Activated CD8-positive, alpha-beta memory T cell treated with anti-CD3 and anti-CD28 coated beads, Interleukin-2, amount 10 ng/mL, durations not matched to agents 7 days and 5 days (primary cell): ENCODE results near the gene ABCC1. TPM values are rescaled to one million over a fixed set of nuclear protein-coding genes. Genes with fewer than 3 reads are reported as not detected.

ENCODE experiments used
- ATAC-seq: fragments of 150-1000 bp; cut with Tn5 transposase; one replicate; pipeline ENCODE4 v1.10.0; 2021; ENCODE audit warnings: moderate library complexity
- CTCF ChIA-PET: fragments of 350-600 bp; sonication (Branson Sonifier 250); formaldehyde crosslinking; loops from one replicate; lab custom pipeline; 2021; ENCODE audit warnings: antibody characterized with exemption; lab: Charles Lee
- DNase-seq: peaks from one replicate; pipeline ENCODE4 v3.0.0-alpha.2; 2020
- H3K27ac Mint-ChIP-seq: one replicate; pipeline ENCODE4 v1.8.0; 2021; ENCODE audit warnings: mild to moderate bottlenecking, mixed read lengths
- H3K27me3 Mint-ChIP-seq: one replicate; pipeline ENCODE4 v1.8.0; 2021; ENCODE audit warnings: mixed read lengths
- H3K36me3 Mint-ChIP-seq: one replicate; pipeline ENCODE4 v1.8.0; 2021; ENCODE audit warnings: mild to moderate bottlenecking, mixed read lengths
- H3K4me1 Mint-ChIP-seq: one replicate; pipeline ENCODE4 v1.8.0; 2021; ENCODE audit warnings: mixed read lengths
- H3K4me3 Mint-ChIP-seq: one replicate; pipeline ENCODE4 v1.8.0; 2021; ENCODE audit warnings: mild to moderate bottlenecking, moderate library complexity, mixed read lengths
- H3K9me3 Mint-ChIP-seq: one replicate; pipeline ENCODE4 v1.8.0; 2022; ENCODE audit warnings: low read depth, mixed read lengths
- total RNA-seq, 2 experiments: library from RNA; stranded (reverse); gene quantifications; one replicate each; pipeline ENCODE4 v1.2.3, GENCODE V29; 2021

Gene ABCC1
- total RNA-seq, 2 experiments from 2014 or later, result 54.9 to 76.8 TPM

- Mint-ChIP-seq H3K4me3 (no peak overlapping the region), H3K9me3 (no peaks in the 10 kb centered on the region), H3K27ac (no peak overlapping the region), H3K27me3 (no peaks in the 10 kb centered on the region), H3K36me3 (peaks cover 45% of the 10 kb centered on the region), H3K4me1 (peaks cover 15% of the 10 kb centered on the region)
- CTCF ChIA-PET, result no interaction called here
- DNase-seq (no peak), ATAC-seq (no peak)
Measured at GRCh38 chr16:16015849-16016248, 66.4 kb downstream of the ABCC1 start.

DNA sequence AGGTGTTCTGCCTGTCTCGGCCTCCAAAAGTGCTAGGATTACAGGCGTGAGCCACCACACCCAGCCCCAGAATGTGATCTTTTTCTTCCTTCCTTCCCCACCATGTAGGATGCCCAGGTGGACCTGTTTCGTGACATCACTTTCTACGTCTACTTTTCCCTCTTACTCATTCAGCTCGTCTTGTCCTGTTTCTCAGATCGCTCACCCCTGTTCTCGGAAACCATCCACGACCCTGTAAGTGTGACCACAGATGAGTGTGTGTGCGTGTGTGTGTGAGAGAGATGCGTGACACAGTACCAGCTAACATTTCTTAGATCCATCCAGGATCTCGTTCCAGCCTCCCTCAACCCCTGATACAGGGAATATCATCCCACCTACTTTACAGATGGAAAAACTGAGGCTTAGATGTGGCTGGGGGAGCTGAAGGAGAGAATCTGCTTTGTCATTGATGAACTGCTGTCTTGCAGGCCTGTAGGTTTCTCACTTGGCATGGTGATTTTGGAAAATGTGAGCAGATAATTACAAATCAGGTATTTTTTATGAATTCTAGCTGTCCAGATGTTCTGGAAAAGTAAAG, 67.1 kb downstream of the ABCC1 start:
- no peak for ATAC-seq

GRCh38 chr16:16017812-16018211, 68.4 kb downstream of the ABCC1 start:
- H3K27ac Mint-ChIP-seq, result peak overlapping the region; percentile 44
- H3K4me1 Mint-ChIP-seq, result peaks cover 15% of the 10 kb centered on the region
- H3K4me3 Mint-ChIP-seq, result no peak overlapping the region
- ATAC-seq, result no peak
- no peak for DNase-seq
- H3K27me3 Mint-ChIP-seq, result no peaks in the 10 kb centered on the region
- no peaks in the 10 kb centered on the region for H3K9me3 Mint-ChIP-seq
- CTCF ChIA-PET, result interaction anchor here (1.0 kb wide), 1 partner anchor 8 kb away, joined by 4 read pairs; no protein-coding TSS in a partner anchor
- H3K36me3 Mint-ChIP-seq, result peaks cover 43% of the 10 kb centered on the region

More for the DNA sequence above, 67.1 kb downstream of the ABCC1 start:
- Mint-ChIP-seq H3K9me3 (no peaks in the 10 kb centered on the region), H3K36me3 (peaks cover 45% of the 10 kb centered on the region), H3K27me3 (no peaks in the 10 kb centered on the region), H3K4me1 (peaks cover 15% of the 10 kb centered on the region), H3K27ac (no peak overlapping the region), H3K4me3 (no peak overlapping the region)
- DNase-seq, result no peak
- CTCF ChIA-PET, result no interaction called here

DNA sequence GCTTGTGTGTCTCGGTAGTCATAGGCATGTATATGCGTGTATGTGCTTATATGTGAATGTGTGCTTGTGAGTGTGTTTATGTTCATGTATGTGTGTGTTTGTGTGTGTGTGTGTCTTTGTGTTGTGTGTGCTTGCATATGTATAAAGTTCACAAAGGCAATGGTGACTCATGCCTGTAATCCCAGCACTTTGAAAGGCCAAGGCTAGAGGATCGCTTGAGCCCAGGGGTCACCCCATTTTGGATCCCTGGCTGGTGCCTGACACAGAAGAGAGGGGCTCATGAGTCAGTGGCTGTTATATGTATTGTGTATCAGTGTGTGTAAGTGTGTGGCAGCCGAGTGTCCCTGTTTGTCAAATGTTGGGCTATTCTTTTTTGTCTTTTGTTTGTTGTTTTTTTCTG, 69.3 kb downstream of the ABCC1 start:
- DNase-seq (no peak), ATAC-seq (no peak)
- Mint-ChIP-seq H3K4me1 (peaks cover 20% of the 10 kb centered on the region), H3K9me3 (no peaks in the 10 kb centered on the region), H3K36me3 (peaks cover 41% of the 10 kb centered on the region), H3K27me3 (no peaks in the 10 kb centered on the region), H3K4me3 (no peak overlapping the region), H3K27ac (no peak overlapping the region)
- CTCF ChIA-PET, result interaction anchor here (1.0 kb wide), 1 partner anchor 9 kb away, joined by 4 read pairs; no protein-coding TSS in a partner anchor

DNA sequence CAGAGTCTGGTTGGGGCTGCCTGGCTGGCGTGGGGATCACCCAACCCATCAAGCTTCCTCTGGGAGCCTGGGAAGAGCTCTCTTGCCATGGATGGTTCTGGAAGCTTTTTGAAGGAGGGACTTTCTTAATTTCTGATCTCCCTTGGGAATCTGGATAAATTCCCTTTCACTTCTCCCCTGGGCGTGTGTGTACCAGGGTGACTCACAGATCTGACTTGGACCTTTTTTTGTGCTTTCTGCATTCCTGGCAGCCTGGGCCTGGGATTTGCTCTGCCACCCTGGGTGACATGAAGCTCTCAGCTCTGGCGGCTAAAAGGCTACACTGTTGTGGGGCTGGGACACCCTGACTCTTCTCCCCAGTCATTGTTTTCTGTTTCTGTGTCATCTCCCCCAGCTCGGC, 70.1 kb downstream of the ABCC1 start:
- Mint-ChIP-seq H3K36me3 (peaks cover 43% of the 10 kb centered on the region), H3K9me3 (no peaks in the 10 kb centered on the region)
- no peak for ATAC-seq

GRCh38 chr16:16020291-16020690, 70.9 kb downstream of the ABCC1 start:
- H3K4me1 Mint-ChIP-seq, result peaks cover 35% of the 10 kb centered on the region
- H3K4me3 Mint-ChIP-seq, result no peak overlapping the region
- no peak for ATAC-seq
- no peak overlapping the region for H3K27ac Mint-ChIP-seq
- no peak for DNase-seq
- H3K36me3 Mint-ChIP-seq, result peaks cover 45% of the 10 kb centered on the region
- no peaks in the 10 kb centered on the region for H3K9me3 Mint-ChIP-seq
- no peaks in the 10 kb centered on the region for H3K27me3 Mint-ChIP-seq
- CTCF ChIA-PET, result no interaction called here

More for the DNA sequence above, 70.1 kb downstream of the ABCC1 start:
- Mint-ChIP-seq H3K4me1 (peaks cover 27% of the 10 kb centered on the region), H3K4me3 (no peak overlapping the region), H3K27me3 (no peaks in the 10 kb centered on the region), H3K27ac (no peak overlapping the region)
- no peak for DNase-seq
- CTCF ChIA-PET, result no interaction called here

- Mint-ChIP-seq H3K27ac (no peak overlapping the region), H3K4me1 (peaks cover 37% of the 10 kb centered on the region), H3K9me3 (no peaks in the 10 kb centered on the region), H3K36me3 (peaks cover 42% of the 10 kb centered on the region), H3K4me3 (no peak overlapping the region), H3K27me3 (no peaks in the 10 kb centered on the region)
- CTCF ChIA-PET, result no interaction called here
- ATAC-seq (no peak), DNase-seq (no peak)
Measured at GRCh38 chr16:16021020-16021419, 71.6 kb downstream of the ABCC1 start.

DNA sequence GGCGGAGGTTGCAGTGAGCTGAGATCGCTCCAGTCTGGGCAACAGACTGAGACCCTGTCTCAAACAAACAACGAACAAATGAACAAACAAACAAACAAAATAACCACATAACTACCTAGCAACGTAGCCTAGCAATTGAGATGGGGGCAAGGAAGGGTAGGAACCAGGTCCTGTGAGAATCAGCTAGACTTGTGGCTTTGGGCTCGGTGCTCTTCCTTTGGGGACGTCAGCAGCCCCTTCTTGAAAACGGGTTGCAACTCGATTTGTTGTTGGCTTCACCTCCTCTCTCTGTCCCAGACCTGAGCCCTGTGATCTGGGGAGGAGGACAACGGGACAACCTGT, 72.2 kb downstream of the ABCC1 start:
- Mint-ChIP-seq H3K4me1 (peaks cover 38% of the 10 kb centered on the region), H3K9me3 (no peaks in the 10 kb centered on the region), H3K4me3 (no peak overlapping the region), H3K27ac (no peak overlapping the region), H3K36me3 (peaks cover 38% of the 10 kb centered on the region), H3K27me3 (no peaks in the 10 kb centered on the region)
- ATAC-seq, result no peak
- CTCF ChIA-PET, result no interaction called here
- no peak for DNase-seq

- H3K27me3 Mint-ChIP-seq, result no peaks in the 10 kb centered on the region
- CTCF ChIA-PET, result interaction anchor here (1.6 kb wide), 1 partner anchor 12 kb away, joined by 4 read pairs; no protein-coding TSS in a partner anchor
- no peak overlapping the region for H3K4me3 Mint-ChIP-seq
- no peak for DNase-seq
- H3K4me1 Mint-ChIP-seq, result peaks cover 39% of the 10 kb centered on the region
- ATAC-seq, result no peak
- no peak overlapping the region for H3K27ac Mint-ChIP-seq
- peaks cover 34% of the 10 kb centered on the region for H3K36me3 Mint-ChIP-seq
- no peaks in the 10 kb centered on the region for H3K9me3 Mint-ChIP-seq
Measured at GRCh38 chr16:16021988-16022682, 72.7 kb downstream of the ABCC1 start.

DNA sequence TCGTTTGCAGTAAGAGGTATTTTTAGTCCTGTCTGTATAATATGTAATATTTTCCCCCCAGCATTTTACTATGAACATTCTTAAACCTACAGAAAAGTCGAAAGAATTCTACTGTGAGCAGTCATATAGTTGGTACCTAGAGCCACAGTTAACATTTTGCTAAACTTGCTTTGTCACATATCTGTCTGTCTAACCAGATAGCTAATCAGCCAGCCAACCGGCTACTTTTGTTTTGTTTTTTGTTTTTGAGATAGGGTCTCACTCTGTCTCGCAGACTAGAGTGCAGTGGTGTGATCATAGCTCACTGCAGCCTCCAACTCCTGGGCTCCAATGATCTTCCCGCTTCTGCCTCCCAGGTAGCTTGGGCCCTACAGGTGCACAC, 73.3 kb downstream of the ABCC1 start:
- Mint-ChIP-seq H3K27me3 (no peaks in the 10 kb centered on the region), H3K4me3 (no peak overlapping the region), H3K27ac (no peak overlapping the region), H3K36me3 (peaks cover 30% of the 10 kb centered on the region), H3K9me3 (no peaks in the 10 kb centered on the region), H3K4me1 (peaks cover 38% of the 10 kb centered on the region)
- DNase-seq (no peak), ATAC-seq (no peak)
- CTCF ChIA-PET, result interaction anchor here (1.6 kb wide), 1 partner anchor 13 kb away, joined by 4 read pairs; no protein-coding TSS in a partner anchor

DNA sequence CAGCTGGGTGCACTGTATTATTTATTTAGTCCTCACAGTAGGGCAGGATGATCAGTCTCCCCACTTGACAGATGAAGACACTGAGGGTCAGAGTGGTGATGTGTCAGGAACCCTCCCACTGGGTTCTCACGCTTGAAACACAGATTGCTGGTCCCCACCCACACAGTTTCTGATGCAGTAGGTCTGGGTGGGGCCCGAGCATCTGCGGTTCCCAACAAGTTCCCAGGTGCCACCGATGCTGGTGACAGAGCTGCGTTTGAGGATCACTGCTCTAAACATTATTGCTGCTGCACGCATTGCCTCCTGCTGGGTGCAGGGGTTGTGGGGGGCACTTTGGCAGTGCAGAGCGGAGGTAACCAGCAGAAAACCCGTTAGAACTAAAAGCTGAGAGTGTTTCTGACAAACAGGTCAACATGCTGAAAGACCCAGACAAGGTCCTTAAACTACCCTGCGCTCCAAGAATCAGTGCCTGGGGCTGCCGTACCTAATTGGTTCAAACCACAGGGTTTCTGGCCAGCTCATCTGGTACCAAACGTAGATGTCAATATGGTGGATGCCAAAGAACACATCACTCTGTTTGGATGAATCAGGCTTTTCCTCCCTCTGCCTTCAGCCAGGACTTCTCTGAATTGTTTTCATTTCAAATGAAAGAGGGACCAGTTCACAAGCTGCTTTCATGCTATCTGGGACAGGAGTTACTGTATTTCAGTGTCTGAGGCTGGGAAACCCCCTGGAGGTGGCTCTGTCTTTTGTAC, 76.0 kb downstream of the ABCC1 start:
- DNase-seq, result peak; percentile 76
- Mint-ChIP-seq H3K4me1 (peaks cover 33% of the 10 kb centered on the region), H3K36me3 (peaks cover 20% of the 10 kb centered on the region), H3K9me3 (no peaks in the 10 kb centered on the region), H3K4me3 (peak overlapping the region; percentile 17), H3K27ac (peak overlapping the region; percentile 89), H3K27me3 (no peaks in the 10 kb centered on the region)
- peak; percentile 77 for ATAC-seq
- CTCF ChIA-PET, result interaction anchor here (0.7 to 1.0 kb wide), 3 partner anchors 20 to 152 kb away, joined by 3 read pairs; no protein-coding TSS in a partner anchor

GRCh38 chr16:16027728-16028310, 78.4 kb downstream of the ABCC1 start:
- H3K27me3 Mint-ChIP-seq, result no peaks in the 10 kb centered on the region
- no peak overlapping the region for H3K27ac Mint-ChIP-seq
- DNase-seq, result no peak
- H3K4me1 Mint-ChIP-seq, result peaks cover 39% of the 10 kb centered on the region
- H3K4me3 Mint-ChIP-seq, result no peak overlapping the region
- ATAC-seq, result no peak
- CTCF ChIA-PET, result interaction anchor here (0.6 to 1.4 kb wide), 2 partner anchors 52 to 139 kb away, joined by 3 read pairs; partner anchors contain the start of gene CEP20
- peaks cover 21% of the 10 kb centered on the region for H3K36me3 Mint-ChIP-seq
- H3K9me3 Mint-ChIP-seq, result no peaks in the 10 kb centered on the region

- no peak for DNase-seq
- H3K4me1 Mint-ChIP-seq, result peaks cover 42% of the 10 kb centered on the region
- no peaks in the 10 kb centered on the region for H3K27me3 Mint-ChIP-seq
- H3K36me3 Mint-ChIP-seq, result peaks cover 20% of the 10 kb centered on the region
- H3K27ac Mint-ChIP-seq, result no peak overlapping the region
- no peak for ATAC-seq
- no peak overlapping the region for H3K4me3 Mint-ChIP-seq
- no peaks in the 10 kb centered on the region for H3K9me3 Mint-ChIP-seq
- CTCF ChIA-PET, result interaction anchor here (0.6 to 1.4 kb wide), 2 partner anchors 52 to 140 kb away, joined by 3 read pairs; partner anchors contain the start of gene CEP20
Measured at GRCh38 chr16:16028311-16028999, 79.0 kb downstream of the ABCC1 start.
